HG02981 (cell line): ENCODE measurements around the gene DLGAP1.
A peak's percentile ranks its signal among the peaks of the same experiment; 100 is the strongest.

Source experiments
- ATAC-seq: cut with Tn5 transposase; IDR thresholded peaks from one replicate; pipeline ENCODE4 v1.9.1; 2021; ENCODE audit warnings: mild to moderate bottlenecking, moderate library complexity; ENCODE audit not compliant: unreplicated experiment

Gene DLGAP1

GRCh38 chr18:4016391-4017049 lies 438.6 kb downstream of the DLGAP1 start:
- no peak for ATAC-seq

- ATAC-seq = no peak
Measured at GRCh38 chr18:4007846-4008245, 447.3 kb downstream of the DLGAP1 start.

- no peak for ATAC-seq
Measured at GRCh38 chr18:4004183-4004829, 450.8 kb downstream of the DLGAP1 start.

- no peak for ATAC-seq
Measured at GRCh38 chr18:3998698-3999333, 456.3 kb downstream of the DLGAP1 start.

GRCh38 chr18:3995476-3996102 lies 459.5 kb downstream of the DLGAP1 start:
- no peak for ATAC-seq

- no peak for ATAC-seq
Measured at GRCh38 chr18:3993941-3994687, 461.0 kb downstream of the DLGAP1 start.

- no peak for ATAC-seq
Measured at GRCh38 chr18:3985664-3986063, 469.4 kb downstream of the DLGAP1 start.

- ATAC-seq = peak; percentile 51
Measured at GRCh38 chr18:3985020-3985419, 470.1 kb downstream of the DLGAP1 start.

- ATAC-seq = no peak
Measured at GRCh38 chr18:3984163-3984757, 470.8 kb downstream of the DLGAP1 start.

- ATAC-seq = no peak
Measured at GRCh38 chr18:3983351-3983969, 471.6 kb downstream of the DLGAP1 start.

GRCh38 chr18:3982541-3982940 lies 472.6 kb downstream of the DLGAP1 start:
- ATAC-seq = no peak

- ATAC-seq = no peak
Measured at GRCh38 chr18:3979024-3979423, 476.1 kb downstream of the DLGAP1 start.

GRCh38 chr18:3973191-3973850 lies 481.8 kb downstream of the DLGAP1 start:
- ATAC-seq = no peak

- no peak for ATAC-seq
Measured at GRCh38 chr18:3972291-3972930, 482.7 kb downstream of the DLGAP1 start.

GRCh38 chr18:3970929-3971328 lies 484.2 kb downstream of the DLGAP1 start:
- ATAC-seq = no peak

- ATAC-seq = no peak
Measured at GRCh38 chr18:3967359-3968180, 487.5 kb downstream of the DLGAP1 start.

- no peak for ATAC-seq
Measured at GRCh38 chr18:3966642-3967358, 488.3 kb downstream of the DLGAP1 start.

- no peak for ATAC-seq
Measured at GRCh38 chr18:3966246-3966641, 488.9 kb downstream of the DLGAP1 start.
